Measurements from ENCODE around the gene EEA1. TPM values are rescaled to one million over a fixed set of nuclear protein-coding genes. Genes with fewer than 3 reads are reported as not detected.

Gene EEA1
- total and polyA plus RNA-seq, 7 donors: 4.1 to 51.8 (median 27.7) TPM

GRCh38 chr12:92949466-92949865 is 20.4 kb upstream of the EEA1 start:
- Histone ChIP-seq H3K4me3 (no peak overlapping the region), H3K27ac (no peak overlapping the region), H3K9me3 (peaks cover 12% of the 10 kb centered on the region), H3K4me1 (no peaks in the 10 kb centered on the region), H3K27me3 (ENCODE audit: insufficient read depth in 3 of 3, low read length in 2 of 3) (no peaks in the 10 kb centered on the region), H3K36me3 (ENCODE audit: insufficient read depth in 1 of 2, low read depth in 1 of 2) (no peaks in the 10 kb centered on the region)
- TF ChIP-seq CTCF (IDR thresholded peaks at IDR 0.05): no peak
- 40 to 70% (median 60%) methylated on average over 1 of the region's 1 CpG for WGBS, 3 donors
- intact Hi-C loops (cut with DNase I): no loop called here
- DNase-seq: no peak
- no peak for ATAC-seq

- no peak for DNase-seq
- intact Hi-C loops (cut with DNase I): no loop called here
- no peak for TF ChIP-seq CTCF (IDR thresholded peaks at IDR 0.05)
Observed at GRCh38 chr12:92947589-92948215, 18.6 kb upstream of the EEA1 start.

GRCh38 chr12:92945659-92946220 is 16.6 kb upstream of the EEA1 start:
- intact Hi-C loops (cut with DNase I): no loop called here
- 92 to 98% (median 93%) methylated on average over 2 of the region's 2 CpGs for WGBS, 3 donors
- no peak for TF ChIP-seq CTCF (IDR thresholded peaks at IDR 0.05)

More at GRCh38 chr12:92947589-92948215, 18.6 kb upstream of the EEA1 start:
- no peak overlapping the region for H3K4me3 ChIP-seq
- H3K4me1 ChIP-seq: no peaks in the 10 kb centered on the region
- no peak for ATAC-seq
- no peak overlapping the region for H3K27ac ChIP-seq
- H3K36me3 ChIP-seq (ENCODE audit: insufficient read depth in 1 of 2, low read depth in 1 of 2): no peaks in the 10 kb centered on the region
- no peaks in the 10 kb centered on the region for H3K27me3 ChIP-seq (ENCODE audit: insufficient read depth in 3 of 3, low read length in 2 of 3)
- no peaks in the 10 kb centered on the region for H3K9me3 ChIP-seq

GRCh38 chr12:92943482-92944250 is 14.6 kb upstream of the EEA1 start:
- no peaks in the 10 kb centered on the region for H3K36me3 ChIP-seq (ENCODE audit: insufficient read depth in 1 of 2, low read depth in 1 of 2)
- 58 to 80% (median 68%) methylated on average over 6 of the region's 6 CpGs for WGBS, 3 donors

More at GRCh38 chr12:92945659-92946220, 16.6 kb upstream of the EEA1 start:
- H3K36me3 ChIP-seq (ENCODE audit: insufficient read depth in 1 of 2, low read depth in 1 of 2): no peaks in the 10 kb centered on the region
- DNase-seq (no peak), ATAC-seq (no peak)
- no peak overlapping the region for H3K27ac ChIP-seq
- H3K27me3 ChIP-seq (ENCODE audit: insufficient read depth in 3 of 3, low read length in 2 of 3): no peaks in the 10 kb centered on the region
- no peaks in the 10 kb centered on the region for H3K9me3 ChIP-seq
- no peak overlapping the region for H3K4me3 ChIP-seq
- no peaks in the 10 kb centered on the region for H3K4me1 ChIP-seq

More at GRCh38 chr12:92943482-92944250, 14.6 kb upstream of the EEA1 start:
- H3K27ac ChIP-seq: no peak overlapping the region
- no peak overlapping the region for H3K4me3 ChIP-seq
- H3K4me1 ChIP-seq: no peaks in the 10 kb centered on the region
- peak; percentile 16 for TF ChIP-seq CTCF (IDR thresholded peaks at IDR 0.05)
- no peaks in the 10 kb centered on the region for H3K27me3 ChIP-seq (ENCODE audit: insufficient read depth in 3 of 3, low read length in 2 of 3)
- ATAC-seq (no peak), DNase-seq (no peak)
- no peaks in the 10 kb centered on the region for H3K9me3 ChIP-seq
- intact Hi-C loops (cut with DNase I): no loop called here

Measured in psoas muscle (tissue), 8 donors.